Peyer's patch (tissue), 4 donors: Measurements from ENCODE around the gene LGALS7B. TPM values are rescaled to one million over a fixed set of nuclear protein-coding genes. Genes with fewer than 3 reads are reported as not detected.

Source experiments
- DNase-seq, 3 donors: peaks; one replicate each; pipeline ENCODE4 v3.0.0-alpha.2; 2017 to 2019
- H3K27ac ChIP-seq, 4 donors: fragments of 200-600 bp; sonication (generic); one replicate each; pipeline ENCODE4 v1.5.1; 2016 to 2019
- H3K27me3 ChIP-seq, 2 donors: fragments of 200-600 bp; sonication (generic); one replicate each; pipeline ENCODE4 v1.5.1; 2019
- H3K36me3 ChIP-seq, 3 donors: fragments of 200-600 bp; sonication (generic); one replicate each; pipeline ENCODE4 v1.5.1; 2016 to 2019
- H3K4me1 ChIP-seq, 4 donors: fragments of 200-600 bp; sonication (generic); one replicate each; pipeline ENCODE4 v1.5.1; 2016 to 2019
- H3K4me3 ChIP-seq, 4 donors: fragments of 200-600 bp; sonication (generic); 1 replicate in 3 of 4; 2 replicates in 1 of 4; pipeline ENCODE4 v1.5.1; 2016 to 2019; ENCODE audit warnings: mild to moderate bottlenecking in 1 of 4
- H3K9me3 ChIP-seq, 4 donors: fragments of 200-600 bp; sonication (generic); one replicate each; pipeline ENCODE4 v1.5.1; 2016 to 2019; ENCODE audit warnings: mild to moderate bottlenecking in 1 of 4
- POLR2A ChIP-seq, 2 donors: fragments of 450-650 bp; IDR thresholded peaks; one replicate each; pipeline ENCODE4 v1.5.1; 2017; ENCODE audit warnings: antibody characterized with exemption in 2 of 2, mild to moderate bottlenecking in 2 of 2, moderate library complexity in 2 of 2
- total RNA-seq, 4 donors: library from RNA; depleted of rRNA; stranded (reverse); fragments of >200 nt; gene quantifications; one replicate each; pipeline ENCODE4 v1.1.0, GENCODE V29; 2016
- TF ChIP-seq, protein P1 (sequence below), 6 experiments: fragments of 450-650 bp in 4 of 6; fragments of 200-600 bp in 2 of 6; sonication (generic) in 1 of 6; IDR thresholded peaks; one replicate each; pipeline ENCODE4 v1.5.1; 2017 to 2019; ENCODE audit warnings: antibody characterized with exemption in 6 of 6, mild to moderate bottlenecking in 3 of 6, moderate library complexity in 1 of 6

Gene LGALS7B
- total RNA-seq, 4 donors from 2014 or later: not detected

DNA sequence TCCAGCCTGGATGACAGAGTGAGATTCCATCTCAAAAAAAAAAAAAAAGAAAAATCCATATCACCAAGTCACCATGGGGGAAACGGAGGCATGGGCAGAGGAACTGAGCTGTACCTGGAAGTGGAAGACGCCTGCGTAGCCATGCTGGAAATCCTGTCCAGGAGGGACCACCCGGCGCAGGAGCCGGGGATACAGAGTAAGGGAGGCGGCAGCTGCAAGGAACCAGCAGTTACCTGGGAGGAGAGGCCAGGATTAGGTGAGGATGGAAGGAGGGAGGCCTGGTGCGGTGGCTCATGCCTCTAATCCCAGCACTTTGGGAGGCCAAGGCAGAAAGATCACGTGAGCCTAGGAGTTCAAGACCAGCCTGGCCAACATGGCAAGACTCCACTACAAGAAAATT, 46.7 kb upstream of the LGALS7B start:
- H3K36me3 ChIP-seq: no peaks in the 10 kb centered on the region
- TF ChIP-seq, protein P1, sequence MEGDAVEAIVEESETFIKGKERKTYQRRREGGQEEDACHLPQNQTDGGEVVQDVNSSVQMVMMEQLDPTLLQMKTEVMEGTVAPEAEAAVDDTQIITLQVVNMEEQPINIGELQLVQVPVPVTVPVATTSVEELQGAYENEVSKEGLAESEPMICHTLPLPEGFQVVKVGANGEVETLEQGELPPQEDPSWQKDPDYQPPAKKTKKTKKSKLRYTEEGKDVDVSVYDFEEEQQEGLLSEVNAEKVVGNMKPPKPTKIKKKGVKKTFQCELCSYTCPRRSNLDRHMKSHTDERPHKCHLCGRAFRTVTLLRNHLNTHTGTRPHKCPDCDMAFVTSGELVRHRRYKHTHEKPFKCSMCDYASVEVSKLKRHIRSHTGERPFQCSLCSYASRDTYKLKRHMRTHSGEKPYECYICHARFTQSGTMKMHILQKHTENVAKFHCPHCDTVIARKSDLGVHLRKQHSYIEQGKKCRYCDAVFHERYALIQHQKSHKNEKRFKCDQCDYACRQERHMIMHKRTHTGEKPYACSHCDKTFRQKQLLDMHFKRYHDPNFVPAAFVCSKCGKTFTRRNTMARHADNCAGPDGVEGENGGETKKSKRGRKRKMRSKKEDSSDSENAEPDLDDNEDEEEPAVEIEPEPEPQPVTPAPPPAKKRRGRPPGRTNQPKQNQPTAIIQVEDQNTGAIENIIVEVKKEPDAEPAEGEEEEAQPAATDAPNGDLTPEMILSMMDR (IDR thresholded peaks at IDR 0.05): no peak
- no peak for TF ChIP-seq POLR2A (IDR thresholded peaks at IDR 0.05)
- no peaks in the 10 kb centered on the region for H3K9me3 ChIP-seq
- H3K4me3 ChIP-seq: no peak overlapping the region
- peaks cover 0 to 1% (median 0%) of the 10 kb centered on the region in 4 donors for H3K4me1 ChIP-seq
- no peak for DNase-seq
- no peak overlapping the region for H3K27ac ChIP-seq
- no peaks in the 10 kb centered on the region for H3K27me3 ChIP-seq

DNA sequence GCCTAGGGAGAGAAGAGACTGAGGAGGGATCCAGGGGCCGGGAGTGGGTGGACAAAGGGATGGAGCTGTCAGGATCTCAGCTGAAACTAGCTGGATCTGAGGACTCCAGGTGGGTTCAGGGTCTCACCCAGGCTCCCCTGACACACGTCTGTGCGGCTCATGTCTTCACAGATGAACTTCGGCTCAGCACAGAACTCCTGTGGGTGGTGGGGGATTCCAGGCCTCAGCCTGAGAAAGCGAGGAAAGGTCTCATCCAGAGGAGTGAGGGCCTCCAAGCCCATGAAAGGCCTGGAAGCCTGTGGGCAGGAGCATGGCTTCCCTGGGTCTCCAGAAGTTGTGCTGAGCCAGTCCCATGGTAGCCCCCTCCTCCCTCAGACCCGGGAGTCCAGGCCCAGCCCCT, 46.1 kb upstream of the LGALS7B start:
- no peaks in the 10 kb centered on the region for H3K27me3 ChIP-seq
- H3K27ac ChIP-seq: no peak overlapping the region
- no peaks in the 10 kb centered on the region for H3K9me3 ChIP-seq
- H3K4me3 ChIP-seq: no peak overlapping the region
- no peak for DNase-seq
- H3K36me3 ChIP-seq: no peaks in the 10 kb centered on the region
- TF ChIP-seq POLR2A (IDR thresholded peaks at IDR 0.05): no peak
- TF ChIP-seq, protein P1 (IDR thresholded peaks at IDR 0.05): no peak
- H3K4me1 ChIP-seq: no peaks in the 10 kb centered on the region

DNA sequence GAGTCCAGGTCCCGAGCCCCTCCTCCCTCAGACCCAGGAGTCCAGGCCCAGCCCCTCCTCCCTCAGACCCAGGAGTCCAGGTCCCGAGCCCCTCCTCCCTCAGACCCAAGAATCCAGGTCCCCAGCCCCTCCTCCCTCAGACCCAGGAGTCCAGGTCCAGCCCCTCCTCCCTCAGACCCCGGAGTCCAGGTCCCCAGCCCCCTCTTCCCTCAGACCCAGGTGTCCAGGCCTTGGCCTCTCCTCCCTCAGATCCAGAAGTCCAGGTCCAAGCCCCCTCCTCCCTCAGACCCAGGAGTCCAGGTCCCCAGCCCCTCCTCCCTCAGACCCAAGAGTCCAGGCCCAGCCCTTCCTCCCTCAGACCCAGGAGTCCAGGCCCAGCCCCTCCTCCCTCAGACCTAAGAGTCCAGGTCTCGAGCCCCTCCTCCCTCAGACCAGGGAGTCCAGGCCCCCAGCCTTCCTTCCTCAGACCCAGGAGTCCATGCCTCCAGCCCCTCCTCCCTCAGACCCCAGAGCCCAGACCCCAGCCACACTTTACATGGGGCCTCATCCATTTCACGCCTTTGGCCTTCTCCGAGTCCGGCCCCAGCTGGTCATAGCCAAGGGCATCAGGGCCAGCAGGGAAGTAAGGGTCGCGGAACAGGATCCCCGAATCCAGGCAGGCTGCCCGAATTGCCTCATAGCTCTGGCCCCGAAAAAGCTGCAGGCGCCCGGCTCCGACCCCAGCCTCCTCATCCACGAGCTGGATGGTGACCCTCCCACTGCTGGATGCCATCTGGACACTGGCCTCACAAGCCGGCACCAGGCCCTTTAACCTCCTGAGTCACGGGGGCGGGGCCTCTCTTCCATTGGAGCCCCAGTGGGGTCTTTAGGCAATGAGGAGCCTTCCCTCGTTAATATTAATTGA, 45.4 kb upstream of the LGALS7B start:
- Histone ChIP-seq H3K4me3 (no peak overlapping the region), H3K4me1 (no peaks in the 10 kb centered on the region), H3K27ac (no peak overlapping the region), H3K9me3 (no peaks in the 10 kb centered on the region), H3K27me3 (no peaks in the 10 kb centered on the region), H3K36me3 (no peaks in the 10 kb centered on the region)
- TF ChIP-seq POLR2A (IDR thresholded peaks at IDR 0.05): no peak
- TF ChIP-seq, protein P1 (IDR thresholded peaks at IDR 0.05): no peak
- DNase-seq: no peak

DNA sequence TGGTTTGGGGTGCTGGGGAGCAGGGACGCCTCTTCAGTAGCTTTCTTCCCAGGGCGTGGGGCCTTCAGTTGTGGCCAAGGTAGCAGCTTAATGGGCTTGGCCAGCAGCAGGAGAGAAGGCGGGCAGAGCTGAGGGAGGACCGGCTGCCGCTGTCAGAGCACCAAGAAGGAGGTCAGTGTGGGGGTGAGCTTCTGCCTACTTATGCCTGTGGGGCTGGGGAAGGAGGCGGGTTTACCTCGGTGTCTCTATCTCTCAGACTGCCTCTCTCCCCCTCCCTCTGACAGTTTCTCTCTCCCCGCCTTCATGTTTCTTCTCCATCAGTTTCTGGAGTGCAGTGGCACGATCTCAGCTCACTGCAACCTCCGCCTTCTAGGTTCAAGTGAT, 44.7 kb upstream of the LGALS7B start, which contains the start of gene CAPN12:
Gene CAPN12 (minus strand): TSS at position 177 of the 384 bp plus-strand sequence. CDS start 309 bp downstream, outside the sequence.
- no peak for TF ChIP-seq POLR2A (IDR thresholded peaks at IDR 0.05)
- TF ChIP-seq, protein P1 (IDR thresholded peaks at IDR 0.05): no peak
- no peak for DNase-seq
- no peak within 1 kb of the TSS for H3K27ac ChIP-seq
- H3K4me1 ChIP-seq: no peaks in the 10 kb centered on the region
- no peak within 1 kb of the TSS for H3K4me3 ChIP-seq
- H3K36me3 ChIP-seq: no peaks in the 10 kb centered on the region
- no peaks in the 10 kb centered on the region for H3K27me3 ChIP-seq
- no peaks in the 10 kb centered on the region for H3K9me3 ChIP-seq

DNA sequence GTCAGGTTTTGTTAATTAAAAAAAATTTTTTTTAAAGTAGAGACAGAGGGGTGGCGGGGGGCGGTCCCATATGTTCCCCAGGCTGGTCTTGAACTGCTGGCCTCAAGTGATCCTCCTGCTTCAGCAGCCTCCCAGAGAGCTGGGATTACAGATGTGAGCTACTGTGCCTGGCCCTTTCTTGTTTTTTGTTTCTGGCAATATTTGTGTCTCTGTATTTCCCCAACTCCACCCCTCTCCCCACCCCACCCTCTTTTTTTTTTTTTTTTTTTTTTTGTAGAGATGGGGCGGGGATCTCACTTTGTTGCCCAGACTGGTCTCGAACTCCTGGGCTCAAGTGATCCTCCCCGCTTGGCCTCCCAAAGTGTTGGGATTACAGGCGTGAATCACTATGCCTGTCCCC, 44.1 kb upstream of the LGALS7B start:
- H3K4me1 ChIP-seq: no peaks in the 10 kb centered on the region
- H3K4me3 ChIP-seq: no peak overlapping the region
- no peak for TF ChIP-seq POLR2A (IDR thresholded peaks at IDR 0.05)
- TF ChIP-seq, protein P1 (IDR thresholded peaks at IDR 0.05): no peak
- no peak for DNase-seq
- H3K36me3 ChIP-seq: no peaks in the 10 kb centered on the region
- H3K27me3 ChIP-seq: no peaks in the 10 kb centered on the region
- no peaks in the 10 kb centered on the region for H3K9me3 ChIP-seq
- H3K27ac ChIP-seq: no peak overlapping the region
